Stimulated activated CD8-positive, alpha-beta memory T cell treated with anti-CD3 and anti-CD28 coated beads, Interleukin-12 subunit alpha, Interleukin-12 subunit beta, amount 100 ng/mL, for 1 hour (primary cell): Measurements from ENCODE around the gene UBTF.

Experiments used
- DNase-seq: peaks from one replicate; pipeline ENCODE4 v3.0.0-alpha.2; 2020; ENCODE audit warnings: low read depth

Gene UBTF

GRCh38 chr17:44219616-44220212 is at the start of gene UBTF:
Gene UBTF (minus strand): TSS chr17:44219675. CDS start chr17:44218229, 1,446 bp downstream.
- peak; percentile 52 for DNase-seq

- DNase-seq: no peak
Observed at GRCh38 chr17:44268709-44269534, 49.4 kb upstream of the UBTF start.

- DNase-seq: no peak
Observed at GRCh38 chr17:44267818-44268490, 48.5 kb upstream of the UBTF start, which contains the start of gene SLC4A1. Gene SLC4A1 (minus strand): TSS chr17:44268135. CDS start chr17:44262866, 5,269 bp downstream.

- no peak for DNase-seq
Observed at GRCh38 chr17:44267165-44267455, 47.6 kb upstream of the UBTF start.

- no peak for DNase-seq
Observed at GRCh38 chr17:44266402-44267164, 47.1 kb upstream of the UBTF start.

- no peak for DNase-seq
Observed at GRCh38 chr17:44263345-44263902, 43.9 kb upstream of the UBTF start.

GRCh38 chr17:44262654-44263225 is 43.3 kb upstream of the UBTF start:
- no peak for DNase-seq

- DNase-seq: no peak
Observed at GRCh38 chr17:44260296-44260695, 40.8 kb upstream of the UBTF start.

GRCh38 chr17:44258811-44259351 is 39.4 kb upstream of the UBTF start:
- no peak for DNase-seq

GRCh38 chr17:44257815-44258760 is 38.6 kb upstream of the UBTF start:
- DNase-seq: no peak

GRCh38 chr17:44256671-44257070 is 37.2 kb upstream of the UBTF start:
- no peak for DNase-seq

GRCh38 chr17:44255915-44256314 is 36.4 kb upstream of the UBTF start:
- no peak for DNase-seq

GRCh38 chr17:44254361-44255095 is 35.1 kb upstream of the UBTF start:
- no peak for DNase-seq

- no peak for DNase-seq
Observed at GRCh38 chr17:44253006-44253405, 33.5 kb upstream of the UBTF start.

GRCh38 chr17:44251062-44251461 is 31.6 kb upstream of the UBTF start:
- DNase-seq: no peak

GRCh38 chr17:44249501-44250246 is 30.2 kb upstream of the UBTF start:
- DNase-seq: no peak

- no peak for DNase-seq
Observed at GRCh38 chr17:44247876-44248736, 28.6 kb upstream of the UBTF start.

- no peak for DNase-seq
Observed at GRCh38 chr17:44247440-44247841, 28.0 kb upstream of the UBTF start.
